ENCODE data around the gene MAD1L1. TPM values are rescaled to one million over a fixed set of nuclear protein-coding genes. Genes with fewer than 3 reads are reported as not detected.

MAD1L1 gene
- total RNA-seq, 3 donors from 2014 or later: 25.3 to 31.2 (median 26.2) TPM

DNA sequence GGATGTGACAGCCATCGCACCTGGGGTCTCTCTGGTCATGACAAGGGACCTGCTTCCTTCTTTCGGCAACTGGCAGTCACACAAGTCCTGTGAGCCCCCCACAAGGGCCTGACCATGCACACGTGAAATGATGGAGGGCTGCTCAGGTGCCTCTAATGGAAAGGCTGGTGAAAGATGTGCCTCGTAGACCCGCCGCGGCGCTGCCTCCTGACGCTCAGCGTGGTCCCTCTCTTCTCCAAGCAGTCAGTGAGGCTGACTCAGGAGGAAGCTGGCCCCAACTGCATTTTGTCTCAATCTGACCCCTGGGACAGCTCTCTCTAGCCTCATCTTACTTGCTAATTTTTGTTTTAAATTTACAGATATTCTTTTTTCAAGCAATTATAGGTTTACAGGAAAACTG, 100.9 kb downstream of the MAD1L1 start:
- TF ChIP-seq, protein P1, sequence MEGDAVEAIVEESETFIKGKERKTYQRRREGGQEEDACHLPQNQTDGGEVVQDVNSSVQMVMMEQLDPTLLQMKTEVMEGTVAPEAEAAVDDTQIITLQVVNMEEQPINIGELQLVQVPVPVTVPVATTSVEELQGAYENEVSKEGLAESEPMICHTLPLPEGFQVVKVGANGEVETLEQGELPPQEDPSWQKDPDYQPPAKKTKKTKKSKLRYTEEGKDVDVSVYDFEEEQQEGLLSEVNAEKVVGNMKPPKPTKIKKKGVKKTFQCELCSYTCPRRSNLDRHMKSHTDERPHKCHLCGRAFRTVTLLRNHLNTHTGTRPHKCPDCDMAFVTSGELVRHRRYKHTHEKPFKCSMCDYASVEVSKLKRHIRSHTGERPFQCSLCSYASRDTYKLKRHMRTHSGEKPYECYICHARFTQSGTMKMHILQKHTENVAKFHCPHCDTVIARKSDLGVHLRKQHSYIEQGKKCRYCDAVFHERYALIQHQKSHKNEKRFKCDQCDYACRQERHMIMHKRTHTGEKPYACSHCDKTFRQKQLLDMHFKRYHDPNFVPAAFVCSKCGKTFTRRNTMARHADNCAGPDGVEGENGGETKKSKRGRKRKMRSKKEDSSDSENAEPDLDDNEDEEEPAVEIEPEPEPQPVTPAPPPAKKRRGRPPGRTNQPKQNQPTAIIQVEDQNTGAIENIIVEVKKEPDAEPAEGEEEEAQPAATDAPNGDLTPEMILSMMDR (IDR thresholded peaks at IDR 0.05): no peak
- Histone ChIP-seq H3K4me3 (no peak overlapping the region), H3K4me1 (ENCODE audit: low read depth) (no peaks in the 10 kb centered on the region), H3K9me3 (no peaks in the 10 kb centered on the region), H3K36me3 (ENCODE audit: low read depth) (no peaks in the 10 kb centered on the region)
- no peak for ATAC-seq
- DNase-seq: no peak
- intact Hi-C loops (cut with DNase I, micrococcal nuclease): no loop called here

GRCh38 chr7:2131341-2131740, 101.4 kb downstream of the MAD1L1 start:
- DNase-seq (no peak), ATAC-seq (no peak)
- Histone ChIP-seq H3K4me1 (ENCODE audit: low read depth) (no peaks in the 10 kb centered on the region), H3K36me3 (ENCODE audit: low read depth) (no peaks in the 10 kb centered on the region), H3K9me3 (no peaks in the 10 kb centered on the region), H3K4me3 (no peak overlapping the region)
- intact Hi-C loops (cut with DNase I, micrococcal nuclease): no loop called here
- TF ChIP-seq, protein P1 (IDR thresholded peaks at IDR 0.05): no peak

- Histone ChIP-seq H3K4me1 (ENCODE audit: low read depth) (no peaks in the 10 kb centered on the region), H3K36me3 (ENCODE audit: low read depth) (no peaks in the 10 kb centered on the region), H3K9me3 (no peaks in the 10 kb centered on the region), H3K4me3 (no peak overlapping the region)
- TF ChIP-seq, protein P1 (IDR thresholded peaks at IDR 0.05): no peak
- ATAC-seq: no peak
- intact Hi-C loops (cut with DNase I, micrococcal nuclease): no loop called here
- DNase-seq: no peak
These were observed 102.7 kb downstream of the MAD1L1 start for GRCh38 chr7:2130096-2130375.

- intact Hi-C loops (cut with DNase I, micrococcal nuclease): no loop called here
- TF ChIP-seq, protein P1 (IDR thresholded peaks at IDR 0.05): no peak
- DNase-seq (no peak), ATAC-seq (no peak)
- Histone ChIP-seq H3K36me3 (ENCODE audit: low read depth) (no peaks in the 10 kb centered on the region), H3K4me1 (ENCODE audit: low read depth) (no peaks in the 10 kb centered on the region), H3K9me3 (no peaks in the 10 kb centered on the region), H3K4me3 (no peak overlapping the region)
These were observed 103.2 kb downstream of the MAD1L1 start for GRCh38 chr7:2129323-2130095.

DNA sequence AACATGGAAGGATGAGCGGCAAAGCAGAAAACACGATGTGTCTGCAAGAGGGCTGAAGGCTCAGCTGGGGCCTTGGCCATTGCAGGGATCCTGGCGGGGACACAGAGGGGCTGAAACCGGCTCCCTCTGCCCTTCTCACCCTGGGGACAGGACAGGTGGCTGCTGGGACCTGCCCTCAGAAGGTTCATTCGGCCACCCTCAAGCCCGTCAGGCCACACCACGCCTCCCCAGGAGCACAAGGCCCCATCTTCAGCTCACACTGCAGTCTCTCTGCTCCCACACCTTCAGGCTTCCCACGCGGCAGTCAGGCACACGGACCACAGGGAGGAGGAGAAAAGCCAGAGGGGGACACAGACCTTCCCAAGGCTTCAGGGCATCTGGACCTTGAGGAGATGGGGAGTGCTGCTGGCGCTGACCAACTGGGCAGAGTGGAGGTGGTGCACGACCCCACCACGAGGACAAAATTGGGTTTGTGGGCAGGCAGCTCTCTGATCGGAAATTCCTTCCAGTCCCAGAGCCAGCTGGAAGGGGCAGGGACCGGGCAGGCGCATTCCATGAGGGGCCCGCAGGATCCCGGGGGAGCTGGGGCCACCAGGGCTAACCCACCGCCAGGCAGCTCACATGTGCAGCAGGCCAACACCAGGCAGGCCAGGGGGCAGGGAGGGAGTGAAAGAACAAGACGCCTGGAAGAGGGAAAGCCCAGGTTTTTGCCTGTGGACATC, 104.0 kb downstream of the MAD1L1 start:
- Histone ChIP-seq H3K9me3 (no peaks in the 10 kb centered on the region), H3K36me3 (ENCODE audit: low read depth) (no peaks in the 10 kb centered on the region), H3K4me3 (no peak overlapping the region), H3K4me1 (ENCODE audit: low read depth) (no peaks in the 10 kb centered on the region)
- ATAC-seq: no peak
- TF ChIP-seq, protein P1 (IDR thresholded peaks at IDR 0.05): no peak
- intact Hi-C loops (cut with DNase I, micrococcal nuclease): no loop called here
- no peak for DNase-seq
